GM21825 (cell line): ENCODE measurements around the gene SYNJ1.

ENCODE experiments used
- ATAC-seq: cut with Tn5 transposase; IDR thresholded peaks from one replicate; pipeline ENCODE4 v1.9.1; 2021; ENCODE audit warnings: mild to moderate bottlenecking, moderate library complexity; ENCODE audit not compliant: unreplicated experiment

Gene SYNJ1

GRCh38 chr21:32735524-32735923 lies 7.7 kb upstream of the SYNJ1 start:
- ATAC-seq = no peak

DNA sequence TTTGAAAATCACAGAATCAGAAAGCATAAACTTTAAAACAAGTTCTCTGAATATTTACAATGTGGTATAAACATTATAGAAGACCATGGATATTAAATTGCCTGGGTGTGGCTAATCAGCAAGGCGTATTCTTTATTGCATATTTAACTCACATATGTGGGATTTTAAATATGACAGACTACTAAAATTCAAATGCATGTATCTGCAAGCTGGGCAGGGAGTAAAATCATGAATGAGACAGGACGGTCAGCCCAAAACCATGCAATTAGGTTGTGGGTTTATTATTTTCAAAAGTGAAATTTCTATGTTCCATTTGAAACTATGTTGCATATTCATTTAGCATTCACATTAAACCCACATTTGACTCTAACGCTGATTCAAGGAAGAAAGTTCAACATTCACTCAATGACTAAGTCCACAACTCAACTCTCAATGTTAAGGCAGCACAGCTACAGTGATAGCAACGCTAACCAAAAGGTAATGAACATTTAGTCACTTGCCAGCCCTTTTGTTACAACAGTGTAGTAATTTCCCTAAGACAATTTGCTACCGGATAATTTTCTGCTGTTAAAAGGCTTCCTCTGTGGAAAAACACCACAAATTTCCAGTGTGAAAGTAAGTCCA lies 6.3 kb upstream of the SYNJ1 start:
- ATAC-seq = no peak

GRCh38 chr21:32733356-32733755 lies 5.5 kb upstream of the SYNJ1 start:
- no peak for ATAC-seq

GRCh38 chr21:32732544-32732943 lies 4.7 kb upstream of the SYNJ1 start:
- no peak for ATAC-seq

GRCh38 chr21:32728848-32729247 lies 1.0 kb upstream of the SYNJ1 start:
- ATAC-seq = no peak

DNA sequence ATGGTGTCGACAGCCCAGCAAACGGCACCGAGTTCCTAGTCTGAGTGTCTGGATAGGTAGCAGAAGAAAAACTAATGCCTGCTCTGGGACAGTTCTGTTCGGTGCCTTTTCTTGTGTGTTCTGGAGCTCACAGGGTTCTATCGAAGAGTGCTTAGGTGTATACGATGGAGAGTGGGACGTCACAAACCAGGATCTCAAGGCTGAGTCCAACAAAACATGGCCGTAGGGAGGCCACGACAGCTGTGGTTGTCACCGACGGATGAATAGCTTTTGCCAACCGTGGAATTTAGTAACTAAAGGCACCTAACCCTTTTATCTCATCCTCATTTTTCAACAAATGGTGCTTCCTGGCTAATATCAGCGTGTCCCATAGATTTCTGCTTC lies 635 bp upstream of the SYNJ1 start:
- peak; percentile 11 for ATAC-seq

DNA sequence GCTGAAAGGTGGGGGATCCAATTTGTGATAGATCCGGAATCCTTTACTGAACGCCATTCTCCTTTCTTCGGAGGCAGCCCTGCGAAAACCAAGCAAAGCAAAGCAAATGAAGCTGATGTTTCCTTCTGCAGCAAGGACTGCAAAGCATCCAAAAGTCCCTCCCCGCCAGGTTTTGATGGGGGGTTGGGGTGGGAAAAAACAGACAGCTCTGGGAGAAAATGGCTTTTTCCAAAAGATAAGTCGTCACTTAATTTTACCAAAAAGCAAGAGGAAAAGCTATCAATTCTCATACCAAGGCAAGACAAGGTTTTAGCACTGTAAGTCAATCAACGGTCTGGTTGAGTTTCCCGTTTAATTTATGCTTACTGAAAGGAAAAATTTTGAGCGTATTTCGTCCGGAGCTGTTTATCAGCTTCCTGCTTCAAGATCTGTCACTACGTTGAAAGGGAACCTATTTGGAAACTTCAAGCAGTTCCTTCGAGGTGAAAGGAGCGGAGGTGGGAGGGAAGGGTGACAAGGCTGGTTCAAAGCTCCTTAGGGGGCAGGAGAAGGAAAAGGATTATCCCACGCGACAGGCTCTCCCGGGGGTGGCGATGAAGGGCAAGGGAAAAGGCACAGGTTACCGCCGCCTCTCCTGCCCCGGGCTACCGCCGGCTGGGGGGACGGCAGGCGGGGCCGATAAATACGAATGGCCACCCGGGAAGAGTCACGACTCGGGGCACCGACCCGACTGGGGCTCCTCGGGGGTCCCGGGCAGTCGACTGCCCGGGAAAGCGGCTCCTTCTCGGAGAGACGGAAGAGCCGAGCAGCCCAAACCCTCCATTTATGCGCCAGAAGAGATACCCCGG lies 750 bp downstream of the SYNJ1 start:
- ATAC-seq = peak; percentile 4

DNA sequence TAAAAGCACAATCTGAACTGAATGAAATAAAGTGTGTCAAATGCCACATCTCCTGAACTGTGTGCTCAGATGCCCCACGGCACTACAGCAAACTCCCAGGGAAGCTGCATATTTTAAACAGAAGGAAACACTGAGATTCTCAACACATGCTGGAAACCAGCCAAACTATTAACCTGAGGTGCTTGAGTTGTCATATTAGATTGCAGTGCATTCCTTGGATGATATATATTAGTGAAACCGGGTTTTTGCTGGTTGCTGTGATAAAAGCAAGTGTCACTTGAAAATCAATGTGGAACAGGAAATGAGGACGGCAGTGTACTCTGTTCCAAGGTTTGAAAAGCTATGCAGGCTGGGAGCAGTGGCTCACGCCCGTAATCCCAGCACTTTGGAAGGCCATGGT lies 8.7 kb downstream of the SYNJ1 start:
- ATAC-seq = no peak

GRCh38 chr21:32717851-32718316 lies 9.9 kb downstream of the SYNJ1 start:
- no peak for ATAC-seq

- ATAC-seq = no peak
Observed at GRCh38 chr21:32716486-32716885, 11.3 kb downstream of the SYNJ1 start.

DNA sequence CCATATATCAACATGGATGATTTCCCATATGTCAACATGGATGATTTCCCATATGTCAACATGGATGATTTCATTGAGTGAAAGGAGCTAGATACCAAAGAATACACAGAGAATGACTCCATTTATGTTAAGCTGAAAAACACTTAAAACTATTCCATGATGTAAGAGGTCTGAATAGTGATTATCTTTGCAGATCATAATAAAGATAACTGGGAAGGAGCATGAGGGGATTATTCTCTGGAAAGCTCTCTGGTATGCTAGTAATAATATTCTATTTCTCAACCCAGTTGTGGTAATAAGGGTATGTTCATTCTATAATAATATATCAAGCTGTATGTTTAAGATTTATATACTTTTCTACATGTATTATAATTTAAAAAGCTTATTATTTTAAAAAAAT lies 14.1 kb downstream of the SYNJ1 start:
- ATAC-seq = no peak

DNA sequence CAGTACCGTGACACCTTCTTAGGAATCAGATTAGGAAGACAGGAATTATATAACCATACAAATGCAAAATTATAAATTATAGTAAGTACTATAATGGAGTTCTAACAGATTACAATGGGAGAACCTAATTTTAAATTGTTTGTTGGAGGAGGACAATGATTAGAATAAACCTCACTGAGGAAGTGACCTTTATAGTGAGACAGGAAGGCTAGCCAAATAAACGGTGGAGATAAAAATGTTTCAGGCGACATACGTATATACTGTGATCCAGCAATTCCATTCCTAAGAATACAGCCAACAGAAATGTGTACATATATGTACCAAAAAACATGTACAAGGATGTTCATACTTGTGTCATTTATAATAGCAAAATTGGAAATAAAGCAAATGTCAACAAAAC lies 15.2 kb downstream of the SYNJ1 start:
- no peak for ATAC-seq

- ATAC-seq = peak; percentile 98
Observed at GRCh38 chr21:32712043-32712442, 15.8 kb downstream of the SYNJ1 start.

DNA sequence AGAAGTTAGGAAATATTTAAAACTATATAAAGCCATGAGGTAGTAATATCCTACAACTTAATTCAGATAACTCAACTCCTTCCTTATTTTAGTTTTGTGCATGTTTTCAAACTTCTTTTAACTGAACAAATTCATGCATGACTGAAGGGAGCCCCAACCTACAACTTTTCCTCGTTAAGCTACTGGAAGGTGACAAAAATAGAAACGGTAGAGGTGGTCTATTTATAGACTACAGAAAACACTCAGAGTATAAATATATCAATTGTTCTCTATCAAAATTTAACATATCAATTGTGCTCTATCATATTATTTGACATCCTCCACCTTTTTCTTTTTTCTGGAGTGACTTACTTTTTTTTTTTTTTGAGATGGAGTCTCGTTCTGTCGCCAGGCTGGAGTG lies 16.8 kb downstream of the SYNJ1 start:
- ATAC-seq = no peak

GRCh38 chr21:32710069-32710784 lies 17.6 kb downstream of the SYNJ1 start:
- no peak for ATAC-seq

DNA sequence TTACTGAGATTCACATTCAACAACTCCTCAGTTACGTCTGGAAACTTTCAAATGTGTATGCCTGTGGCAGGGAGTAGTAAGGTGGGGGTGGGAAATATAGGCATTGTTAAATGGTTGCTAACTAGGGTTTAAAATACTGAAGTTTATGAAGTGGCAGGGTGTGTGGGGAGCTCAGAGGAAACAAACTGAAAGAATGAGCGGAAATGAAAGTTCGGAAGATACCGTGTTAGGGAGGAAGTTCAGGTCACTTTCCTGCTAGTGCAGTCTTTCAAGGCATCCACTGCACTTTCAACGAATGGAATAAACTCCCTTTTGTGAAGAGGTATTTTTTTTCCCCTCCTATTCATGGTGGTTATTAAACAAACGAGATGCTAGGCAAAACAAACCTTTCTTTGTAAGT lies 19.7 kb downstream of the SYNJ1 start:
- no peak for ATAC-seq

GRCh38 chr21:32705901-32706300 lies 21.9 kb downstream of the SYNJ1 start:
- ATAC-seq = no peak

DNA sequence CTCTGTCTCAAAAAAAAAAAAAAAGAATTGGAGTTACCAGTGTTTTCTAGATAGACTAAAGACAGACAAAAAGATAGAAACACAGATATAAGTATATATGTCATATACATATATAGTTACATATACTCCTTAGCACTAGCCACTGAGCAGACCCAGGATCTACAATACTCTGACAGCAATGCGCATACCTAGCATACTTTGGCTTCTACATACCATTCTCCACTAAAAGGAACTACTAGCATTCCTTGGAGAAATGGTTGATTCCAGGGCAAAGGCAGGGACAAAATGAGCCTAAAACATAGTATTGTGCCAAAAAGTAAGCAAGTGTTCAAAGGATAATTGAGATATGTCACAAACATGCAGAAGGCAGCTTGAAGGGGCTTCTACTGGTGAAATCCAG lies 22.7 kb downstream of the SYNJ1 start:
- no peak for ATAC-seq

DNA sequence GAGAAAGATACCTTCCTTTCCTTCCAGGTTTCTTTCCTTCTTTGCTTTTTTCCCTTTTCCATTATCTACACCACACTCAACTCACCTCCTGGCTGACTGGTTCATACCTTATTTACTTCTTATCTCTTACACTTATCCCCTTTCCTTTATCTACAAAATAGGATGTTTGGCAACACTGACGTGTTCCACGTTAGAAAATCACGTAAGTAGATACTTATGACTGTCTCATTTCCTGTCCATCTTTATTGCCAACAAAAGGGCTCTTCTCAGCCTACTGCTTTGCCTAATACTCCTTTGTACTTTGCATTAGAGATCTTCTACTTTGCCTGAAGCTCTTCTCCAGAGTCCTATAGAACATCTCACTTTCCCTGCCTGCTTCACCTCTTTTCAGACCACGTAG lies 25.1 kb downstream of the SYNJ1 start:
- ATAC-seq = no peak

DNA sequence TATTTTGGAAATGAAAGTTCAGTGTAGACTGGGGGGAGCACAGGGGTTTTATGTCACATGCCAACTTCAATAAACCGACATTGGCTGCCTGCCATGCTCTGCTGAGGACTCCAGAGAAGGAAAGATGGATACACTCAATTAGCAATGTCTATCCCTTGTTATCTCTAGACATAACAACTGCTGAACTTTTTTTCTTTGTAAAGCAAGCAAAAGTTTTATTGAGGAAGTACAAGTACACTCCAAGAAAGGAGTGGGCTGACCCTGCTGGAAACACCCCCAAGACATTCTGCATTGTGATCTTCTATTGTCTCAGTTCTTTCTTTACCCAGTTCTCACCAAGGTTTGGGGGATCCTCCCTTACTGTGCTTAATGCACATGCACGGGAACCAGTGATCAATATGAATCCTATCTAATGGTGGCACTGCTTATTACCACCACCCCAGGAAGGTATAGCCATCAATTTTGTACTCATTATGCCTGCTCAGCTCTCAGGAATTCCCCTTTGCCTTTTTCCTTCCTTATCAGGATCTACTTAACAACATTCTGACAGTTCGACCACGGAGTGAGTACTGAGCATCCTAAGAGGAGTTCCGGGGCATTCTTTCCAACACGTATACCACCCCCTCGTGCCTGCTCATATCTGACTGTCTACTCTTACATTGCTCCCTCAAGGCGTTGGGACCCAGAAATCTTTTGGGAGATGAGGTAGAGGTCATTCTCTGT lies 28.7 kb downstream of the SYNJ1 start:
- ATAC-seq = no peak

DNA sequence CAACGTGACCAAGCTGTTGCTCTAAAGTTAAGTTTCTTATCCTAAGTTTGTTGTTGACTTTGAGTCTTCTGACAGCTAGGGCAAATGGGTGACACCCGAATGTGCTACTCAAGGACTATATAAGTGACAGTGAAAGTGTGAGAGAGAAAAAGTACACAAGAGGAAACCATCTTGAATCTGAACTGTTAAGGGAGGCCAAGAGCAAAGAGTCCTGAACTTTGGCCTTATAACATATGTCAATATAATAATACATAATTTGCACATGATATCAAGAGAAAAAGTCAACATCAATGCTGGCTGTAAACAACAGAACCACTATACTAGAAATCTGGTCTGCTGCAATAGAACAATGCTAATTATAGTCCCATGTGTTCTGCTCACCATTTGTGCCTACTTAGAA lies 29.5 kb downstream of the SYNJ1 start:
- ATAC-seq = no peak
